IMR-90 (cell line): ENCODE measurements around the gene PCDHA11.

ENCODE experiments used
- CHD1 ChIP-seq: IDR thresholded peaks from 2 replicates; pipeline ENCODE4 v1.6.1; 2012; ENCODE audit warnings: low read depth, low read length, improper control_type of control experiment
- RFX5 ChIP-seq: IDR thresholded peaks from 2 replicates; pipeline ENCODE4 v1.8.0; 2012; ENCODE audit warnings: low read depth, mild to moderate bottlenecking, low read length, moderate library complexity
- SMC3 ChIP-seq: fragments of 150-350 bp; IDR thresholded peaks from 2 replicates; pipeline ENCODE4 v1.6.1; 2016; ENCODE audit warnings: low read depth, mild to moderate bottlenecking, antibody characterized with exemption, low read length, moderate library complexity
- TF ChIP-seq, protein P1 (sequence below): conservative IDR thresholded peaks from 2 replicates; pipeline ENCODE4 v1.5.1; 2012; ENCODE audit warnings: mild to moderate bottlenecking, low read depth, low read length, improper control_type of control experiment

DNA sequence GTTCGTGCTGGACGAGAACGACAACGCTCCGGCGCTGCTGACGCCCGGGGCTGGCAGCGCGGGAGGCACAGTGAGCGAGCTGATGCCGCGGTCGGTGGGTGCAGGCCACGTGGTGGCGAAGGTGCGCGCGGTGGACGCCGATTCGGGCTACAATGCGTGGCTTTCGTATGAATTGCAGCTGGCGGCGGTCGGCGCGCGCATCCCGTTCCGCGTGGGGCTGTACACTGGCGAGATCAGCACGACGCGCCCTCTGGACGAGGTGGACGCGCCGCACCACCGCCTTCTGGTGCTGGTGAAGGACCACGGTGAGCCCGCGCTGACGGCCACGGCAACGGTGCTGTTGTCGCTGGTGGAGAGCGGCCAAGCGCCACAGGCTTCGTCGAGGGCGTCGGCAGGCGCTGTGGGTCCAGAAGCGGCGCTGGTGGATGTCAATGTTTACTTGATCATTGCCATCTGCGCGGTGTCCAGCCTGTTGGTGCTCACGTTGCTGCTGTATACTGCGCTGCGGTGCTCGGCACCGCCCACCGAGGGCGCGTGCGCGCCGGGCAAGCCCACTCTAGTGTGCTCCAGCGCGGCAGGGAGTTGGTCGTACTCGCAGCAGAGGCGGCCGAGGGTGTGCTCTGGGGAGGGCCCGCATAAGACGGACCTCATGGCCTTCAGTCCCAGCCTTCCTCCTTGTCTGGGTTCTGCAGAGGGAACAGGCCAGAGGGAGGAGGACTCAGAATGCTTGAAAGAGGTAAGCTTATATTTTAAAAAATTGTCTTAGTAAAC is 15.4 kb downstream of the PCDHA11 start:
- TF ChIP-seq RFX5 (no peak), SMC3 (no peak), CHD1 (no peak)
- TF ChIP-seq, protein P1, sequence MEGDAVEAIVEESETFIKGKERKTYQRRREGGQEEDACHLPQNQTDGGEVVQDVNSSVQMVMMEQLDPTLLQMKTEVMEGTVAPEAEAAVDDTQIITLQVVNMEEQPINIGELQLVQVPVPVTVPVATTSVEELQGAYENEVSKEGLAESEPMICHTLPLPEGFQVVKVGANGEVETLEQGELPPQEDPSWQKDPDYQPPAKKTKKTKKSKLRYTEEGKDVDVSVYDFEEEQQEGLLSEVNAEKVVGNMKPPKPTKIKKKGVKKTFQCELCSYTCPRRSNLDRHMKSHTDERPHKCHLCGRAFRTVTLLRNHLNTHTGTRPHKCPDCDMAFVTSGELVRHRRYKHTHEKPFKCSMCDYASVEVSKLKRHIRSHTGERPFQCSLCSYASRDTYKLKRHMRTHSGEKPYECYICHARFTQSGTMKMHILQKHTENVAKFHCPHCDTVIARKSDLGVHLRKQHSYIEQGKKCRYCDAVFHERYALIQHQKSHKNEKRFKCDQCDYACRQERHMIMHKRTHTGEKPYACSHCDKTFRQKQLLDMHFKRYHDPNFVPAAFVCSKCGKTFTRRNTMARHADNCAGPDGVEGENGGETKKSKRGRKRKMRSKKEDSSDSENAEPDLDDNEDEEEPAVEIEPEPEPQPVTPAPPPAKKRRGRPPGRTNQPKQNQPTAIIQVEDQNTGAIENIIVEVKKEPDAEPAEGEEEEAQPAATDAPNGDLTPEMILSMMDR = no peak
